Activated T-helper 1 cell treated with anti-CD3 and anti-CD28 coated beads, Interleukin-2, amount 50 U/mL, for 16 hours (primary cell): ENCODE data around the gene RABGGTA.

Experiments used
- DNase-seq, 2 donors: peaks; one replicate each; pipeline ENCODE4 v3.0.0-alpha.2; 2020; ENCODE audit warnings: low read depth in 1 of 2, low spot score in 1 of 2

Gene RABGGTA

DNA sequence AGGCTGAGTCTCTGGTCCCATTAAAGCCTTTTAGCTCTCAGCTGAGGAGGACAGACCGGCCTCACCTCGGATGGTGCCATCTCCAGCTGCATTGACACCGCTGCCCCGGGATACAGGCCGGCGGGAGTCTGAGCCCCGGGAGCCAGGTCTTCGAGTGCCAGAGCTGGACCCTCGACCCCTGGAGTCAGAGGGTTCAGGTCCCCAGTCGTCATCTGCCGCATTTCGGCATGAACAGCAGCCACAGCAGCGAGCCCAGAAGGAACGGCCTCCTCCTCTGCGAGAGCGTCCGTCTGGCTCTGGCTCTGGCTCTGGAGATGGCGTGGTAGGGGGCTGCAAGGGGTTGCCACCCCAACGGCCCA lies 9.4 kb downstream of the RABGGTA start:
- DNase-seq, result no peak

DNA sequence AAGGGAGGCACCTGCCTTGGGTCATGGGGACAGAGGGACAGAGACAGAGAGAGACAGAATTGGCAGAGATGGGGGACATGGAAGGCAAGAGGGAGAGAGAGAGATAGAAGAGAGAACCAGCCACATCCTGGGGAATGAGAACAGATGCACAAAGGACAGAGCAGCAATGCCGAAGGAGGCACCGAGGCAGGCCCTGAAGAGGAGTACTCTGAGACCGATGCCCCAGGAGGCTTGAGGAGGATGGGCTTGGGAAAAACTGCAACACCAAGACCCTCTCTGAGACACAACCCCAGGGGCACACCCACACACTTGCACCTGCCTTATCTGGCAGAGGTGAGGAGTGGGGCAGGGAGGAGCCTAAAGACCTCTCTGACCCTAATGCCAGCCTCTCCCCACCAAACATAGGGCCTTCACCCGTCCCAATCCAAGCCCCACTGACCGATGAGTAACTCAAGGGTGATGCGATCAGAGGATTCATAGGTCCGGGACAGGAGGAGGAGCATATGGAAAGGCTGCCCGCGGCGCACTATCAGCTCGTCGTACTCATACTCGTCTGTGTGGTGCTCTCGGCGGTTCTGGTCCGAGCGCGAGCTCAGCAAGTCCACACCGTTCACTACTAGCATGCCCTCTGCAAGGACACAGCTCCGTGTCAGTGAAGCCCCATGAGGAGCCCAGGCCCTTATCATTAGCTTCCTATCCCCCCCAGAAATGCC lies 10.0 kb downstream of the RABGGTA start:
- DNase-seq, result no peak

- no peak for DNase-seq
These were observed 10.6 kb downstream of the RABGGTA start for GRCh38 chr14:24260780-24261157.

- no peak for DNase-seq
These were observed 11.2 kb downstream of the RABGGTA start for GRCh38 chr14:24260026-24260779.

GRCh38 chr14:24259282-24260025 lies 11.9 kb downstream of the RABGGTA start:
- no peak for DNase-seq

GRCh38 chr14:24258548-24259265 lies 12.7 kb downstream of the RABGGTA start:
- DNase-seq, result no peak

- DNase-seq, result no peak
These were observed 13.3 kb downstream of the RABGGTA start for GRCh38 chr14:24258119-24258518.

DNA sequence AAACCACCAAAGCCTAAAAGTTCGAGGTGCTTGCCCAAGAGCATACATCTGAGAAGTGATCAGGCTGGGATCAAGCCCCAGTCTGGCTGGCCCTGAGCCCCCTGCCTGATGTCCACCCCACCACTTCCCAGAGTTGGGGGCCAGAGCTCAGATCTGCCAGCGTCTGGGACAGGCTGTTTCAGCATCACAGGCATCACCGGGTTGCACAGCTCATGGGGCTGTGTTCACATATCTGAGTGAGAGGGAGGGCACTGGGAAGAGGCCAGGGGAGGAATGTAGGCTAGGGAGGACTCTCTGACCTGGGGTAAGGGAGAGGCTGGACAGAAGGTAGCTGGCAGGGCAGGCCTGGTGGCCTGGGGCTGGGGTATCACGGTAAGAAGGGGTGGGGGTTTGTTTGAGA lies 14.4 kb downstream of the RABGGTA start:
- DNase-seq, result no peak

DNA sequence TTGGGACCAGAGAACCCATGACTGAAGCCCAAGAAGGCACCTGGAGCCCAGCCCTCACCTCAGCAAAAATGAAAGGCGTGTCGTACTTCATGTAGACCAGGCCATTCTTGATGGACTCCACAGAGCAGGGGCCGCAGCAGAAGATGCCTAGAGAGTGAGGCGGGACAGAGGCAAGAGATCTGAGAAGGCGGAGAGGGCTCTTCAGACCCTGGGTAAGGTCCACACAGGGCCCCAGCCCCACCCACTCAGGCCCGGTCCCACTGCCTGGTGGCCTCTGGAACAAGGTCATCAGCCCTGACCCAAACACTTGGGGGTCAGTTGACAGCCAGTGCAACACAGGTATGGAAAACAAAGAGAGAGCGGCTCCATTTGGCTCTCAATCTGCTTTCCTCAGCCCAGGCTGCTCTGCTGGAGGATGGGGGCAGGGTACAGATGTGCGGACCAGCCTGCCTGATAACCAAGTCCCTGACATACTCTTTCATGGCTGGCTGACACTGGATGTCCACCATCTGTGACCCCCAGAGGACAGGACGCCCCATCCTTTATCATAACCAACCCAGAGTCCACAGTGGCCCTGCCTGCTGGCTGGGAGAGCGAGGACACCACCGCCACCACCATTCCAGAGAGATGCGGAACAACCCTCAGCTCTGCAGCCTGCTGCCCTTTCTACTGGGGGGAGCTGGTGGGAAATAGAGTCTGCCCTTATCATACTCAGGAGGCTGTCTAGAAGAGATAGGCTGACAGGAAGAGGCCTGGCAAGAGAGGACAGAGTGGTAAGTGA lies 15.3 kb downstream of the RABGGTA start:
- DNase-seq, result no peak

- DNase-seq, result no peak
These were observed 16.0 kb downstream of the RABGGTA start for GRCh38 chr14:24255438-24255837.

DNA sequence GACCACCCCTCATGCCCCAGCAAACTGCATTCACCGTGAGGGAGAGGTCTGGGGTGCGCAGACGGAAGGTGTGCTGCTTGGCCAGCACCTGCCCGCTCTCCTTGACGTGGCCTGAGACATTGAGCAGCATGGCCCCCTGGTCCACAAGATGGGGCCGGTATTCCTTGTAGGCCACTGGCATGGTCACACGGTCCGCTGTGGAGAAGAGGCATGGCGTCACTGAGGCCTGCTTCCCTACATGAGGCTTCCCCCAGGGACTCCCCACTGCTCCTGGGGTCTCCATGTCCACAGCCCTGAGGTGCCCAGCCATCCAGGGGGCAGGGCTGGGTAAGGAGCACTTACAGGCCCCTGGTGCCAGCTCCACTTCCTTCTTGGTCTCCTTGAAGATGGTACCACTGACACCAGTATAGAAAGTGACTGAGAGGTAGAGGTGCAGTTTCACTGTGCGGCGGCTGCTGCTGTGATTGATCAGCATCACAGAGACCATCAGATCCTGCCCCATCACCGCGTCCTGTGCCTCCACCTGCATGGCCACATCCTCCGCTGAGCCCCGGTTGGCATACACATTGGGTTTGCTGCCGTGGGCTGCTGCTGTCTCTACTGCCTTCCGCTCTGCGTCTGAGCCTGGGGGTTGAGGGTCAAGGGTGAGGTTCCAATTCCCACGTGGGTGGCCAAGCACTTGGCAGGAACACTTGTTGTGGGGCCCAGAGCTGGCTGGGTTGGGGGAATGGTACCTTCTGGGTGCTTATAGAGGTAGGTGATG lies 16.6 kb downstream of the RABGGTA start:
- DNase-seq, result no peak

GRCh38 chr14:24253936-24254335 lies 17.5 kb downstream of the RABGGTA start:
- no peak for DNase-seq

DNA sequence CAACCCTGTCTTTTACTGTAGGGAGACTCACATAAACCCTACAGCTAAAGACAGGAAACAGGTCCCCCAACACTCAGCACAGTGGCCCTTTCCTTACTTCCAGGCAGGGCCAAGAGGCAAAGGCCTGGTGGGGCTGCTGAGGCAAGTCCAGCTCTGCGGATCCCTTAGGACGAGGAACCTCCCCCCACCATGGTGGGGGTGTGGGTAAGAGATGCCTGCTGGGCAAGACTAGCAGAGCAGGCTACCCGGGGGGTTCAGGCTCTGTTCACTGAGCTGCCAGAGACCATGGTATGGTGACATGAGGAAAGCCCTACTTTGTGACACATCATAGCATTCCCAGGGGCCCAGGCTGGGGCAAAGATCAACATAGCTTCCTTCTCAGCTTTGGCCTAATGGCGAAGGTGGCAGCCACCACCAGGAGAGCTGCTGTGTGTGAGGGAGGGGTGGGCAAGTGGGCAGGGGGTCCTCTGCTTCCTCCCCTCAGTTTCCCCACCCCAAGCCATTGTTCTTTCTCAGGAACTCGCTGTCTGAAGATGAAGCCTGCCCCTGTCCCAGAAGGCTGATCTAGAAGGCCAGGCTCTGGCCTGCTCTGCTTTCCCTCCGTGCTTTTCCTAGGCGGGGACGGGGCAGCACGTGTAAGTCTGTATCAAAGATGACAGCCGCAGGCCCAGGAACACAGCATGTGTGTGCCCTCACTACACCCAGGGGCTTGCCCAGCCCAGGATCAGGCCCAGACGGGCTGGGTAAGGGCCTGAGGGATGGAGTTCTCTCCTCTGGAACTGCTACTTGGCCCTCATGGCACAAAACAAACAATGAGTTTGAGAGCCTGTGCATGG lies 18.9 kb downstream of the RABGGTA start:
- DNase-seq, result no peak

- no peak for DNase-seq
These were observed 19.5 kb downstream of the RABGGTA start for GRCh38 chr14:24251880-24252288.

- no peak for DNase-seq
These were observed 21.0 kb downstream of the RABGGTA start for GRCh38 chr14:24250354-24250753.

- DNase-seq, result no peak
These were observed 22.0 kb downstream of the RABGGTA start for GRCh38 chr14:24249230-24250021.

DNA sequence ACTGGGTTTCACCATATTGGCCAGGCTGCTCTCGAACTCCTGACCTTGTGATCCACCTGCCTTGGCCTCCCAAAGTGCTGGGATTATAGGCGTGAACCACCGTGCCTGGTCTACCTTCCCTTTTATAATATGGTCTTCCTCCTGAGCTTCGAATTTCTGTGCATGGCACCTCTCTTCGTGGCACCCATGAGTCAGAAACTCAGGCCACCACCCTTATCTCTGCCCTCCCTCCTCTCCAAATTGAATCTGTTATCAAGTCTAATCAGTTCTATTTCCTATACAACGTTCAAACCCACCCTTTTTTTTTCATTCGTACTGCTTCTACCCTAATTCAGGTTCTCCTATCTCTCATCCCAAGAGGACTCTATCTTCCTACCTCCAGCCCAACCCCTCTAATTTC lies 24.0 kb downstream of the RABGGTA start:
- DNase-seq, result no peak

- no peak for DNase-seq
These were observed 24.6 kb downstream of the RABGGTA start for GRCh38 chr14:24246765-24247212.
